ENCODE measurements around the gene STAG1.
A peak's percentile ranks its signal among the peaks of the same experiment; 100 is the strongest.
"Not testable (repeated sequence)": the region's sequence is repeated elsewhere in the genome, so short reads cannot be mapped to it uniquely, and the experiment has no call there.

The STAG1 gene

DNA sequence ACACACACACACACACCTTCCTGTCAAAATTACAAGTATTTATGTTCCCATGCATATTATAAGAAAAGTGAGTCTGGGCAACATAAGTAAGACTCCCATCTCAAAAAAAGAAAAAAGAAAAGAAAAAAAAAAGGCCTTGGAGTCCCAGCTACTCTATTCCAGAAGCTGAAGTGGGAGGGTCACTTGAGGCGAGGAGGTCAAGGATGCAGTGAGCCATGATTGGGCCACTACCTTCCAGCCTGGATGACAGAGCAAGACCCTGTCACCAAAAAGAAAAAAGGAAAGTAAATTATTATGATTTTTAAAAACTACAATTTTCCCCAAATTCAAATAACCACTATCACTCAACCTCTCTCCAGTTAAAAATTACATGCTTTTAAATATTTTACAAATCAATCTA is 113.1 kb downstream of the STAG1 start:
- no peak for DNase-seq

DNA sequence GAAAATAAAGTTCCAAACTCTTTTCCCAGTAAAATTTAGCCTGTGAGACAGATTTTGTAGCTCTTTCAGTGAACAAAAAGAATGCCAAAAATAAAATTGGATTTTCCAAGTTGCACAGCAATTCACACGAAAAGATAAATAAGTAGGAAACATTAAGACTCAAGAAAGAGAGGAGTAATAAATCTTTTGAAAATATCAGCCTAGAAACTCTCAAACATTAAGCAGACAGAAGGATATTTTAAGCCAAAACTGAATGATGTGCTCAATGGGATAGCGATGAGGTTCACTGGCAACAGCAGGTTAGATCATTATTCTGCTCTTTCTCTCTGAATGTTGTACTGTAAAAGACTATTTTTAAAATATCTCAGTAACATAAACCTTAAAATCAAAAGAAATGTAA is 115.0 kb downstream of the STAG1 start:
- DNase-seq: no peak

DNA sequence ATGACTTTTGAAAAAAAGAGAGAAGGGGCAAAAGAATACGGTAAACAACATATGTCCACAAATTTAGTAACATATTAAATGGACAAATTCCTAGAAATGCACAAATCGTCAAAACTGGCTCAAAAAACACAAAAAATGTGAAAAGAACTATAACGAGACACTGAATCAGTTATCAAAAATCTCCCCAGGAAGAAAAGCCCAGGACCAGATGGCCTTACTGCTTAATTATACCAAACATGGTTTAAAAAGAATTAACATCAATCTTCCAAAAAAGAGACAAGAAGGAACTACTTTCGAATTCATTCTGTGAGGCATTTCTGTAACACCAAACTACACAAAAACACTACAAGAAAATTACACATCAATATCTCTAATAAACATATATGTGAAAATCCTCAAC is 117.4 kb downstream of the STAG1 start:
- no peak for DNase-seq

DNA sequence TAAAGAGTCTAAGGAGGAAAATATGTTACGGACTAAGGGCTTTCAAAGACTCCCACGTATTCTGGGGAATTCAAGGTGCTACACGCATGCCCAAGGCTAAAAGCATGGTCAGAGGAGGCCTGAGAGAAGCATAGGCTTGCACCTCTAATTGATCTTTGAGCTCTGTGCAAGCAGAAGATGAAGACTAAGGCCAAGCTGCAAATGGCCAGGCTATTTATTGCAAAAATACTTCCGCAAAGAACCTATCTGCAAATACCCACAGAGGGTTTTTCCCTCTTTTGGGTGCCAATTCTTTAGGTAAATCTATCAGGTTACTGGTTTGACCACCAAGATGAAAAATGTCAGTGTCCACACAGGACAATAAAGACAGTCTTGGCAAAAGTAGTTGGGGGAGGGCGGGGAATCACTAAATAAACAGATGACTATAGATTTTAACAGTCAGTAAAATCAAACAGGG is 119.5 kb downstream of the STAG1 start:
- DNase-seq: peak; percentile 56

DNA sequence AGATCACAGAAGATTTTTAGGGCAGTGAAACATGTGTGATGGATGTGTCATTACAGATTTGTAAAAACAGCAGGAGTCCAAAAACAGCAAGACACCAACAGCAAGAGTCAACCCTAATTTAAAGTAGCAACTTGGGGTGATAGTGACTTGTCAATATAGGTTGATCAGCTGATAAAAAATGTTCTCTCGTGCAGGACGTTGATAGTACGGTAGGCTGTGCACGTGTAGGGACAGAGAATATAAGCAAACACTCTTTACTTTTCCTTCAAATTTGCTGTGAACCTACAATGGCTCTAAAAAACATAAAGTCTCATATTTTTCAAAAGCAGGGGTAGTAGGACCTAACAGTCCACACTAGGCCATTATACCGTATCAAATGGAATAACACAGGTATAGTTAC is 120.8 kb downstream of the STAG1 start:
- no peak for DNase-seq

DNA sequence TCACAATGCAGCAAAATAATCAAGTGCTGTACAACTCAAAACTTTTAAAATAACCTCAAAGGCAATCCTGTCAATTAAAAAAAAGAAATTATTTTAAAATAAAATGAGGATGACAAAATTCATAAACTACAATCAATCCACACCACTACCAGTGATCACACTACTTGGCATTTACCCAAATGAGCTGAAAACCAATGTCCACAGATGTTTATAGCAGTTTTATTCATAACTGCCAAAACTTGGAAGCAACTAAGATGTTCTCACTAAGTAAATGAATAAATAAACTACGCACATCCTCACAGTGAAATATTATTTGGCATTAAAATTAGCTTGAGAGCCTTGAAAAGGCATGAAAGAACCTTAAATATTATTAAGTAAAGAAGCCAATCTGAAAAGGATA is 121.3 kb downstream of the STAG1 start:
- no peak for DNase-seq

DNA sequence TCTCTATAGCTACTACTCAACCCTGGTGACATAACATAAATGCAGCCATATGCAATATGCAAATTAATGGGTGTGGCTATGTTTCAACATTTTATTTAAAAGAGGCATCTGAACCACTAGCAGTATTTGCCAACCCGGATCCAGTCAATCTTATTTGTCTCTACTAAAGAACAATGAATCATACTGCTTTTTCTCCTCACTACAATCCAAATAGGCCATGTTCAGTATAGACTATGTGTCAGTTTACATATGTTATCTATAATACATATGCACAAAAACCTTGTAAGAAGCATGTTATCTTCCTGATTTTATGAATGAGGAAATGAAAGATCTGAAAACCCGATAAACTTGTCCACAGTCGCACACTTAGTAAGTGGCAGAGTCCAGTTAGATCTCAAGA is 125.7 kb downstream of the STAG1 start:
- peak; percentile 13 for DNase-seq

DNA sequence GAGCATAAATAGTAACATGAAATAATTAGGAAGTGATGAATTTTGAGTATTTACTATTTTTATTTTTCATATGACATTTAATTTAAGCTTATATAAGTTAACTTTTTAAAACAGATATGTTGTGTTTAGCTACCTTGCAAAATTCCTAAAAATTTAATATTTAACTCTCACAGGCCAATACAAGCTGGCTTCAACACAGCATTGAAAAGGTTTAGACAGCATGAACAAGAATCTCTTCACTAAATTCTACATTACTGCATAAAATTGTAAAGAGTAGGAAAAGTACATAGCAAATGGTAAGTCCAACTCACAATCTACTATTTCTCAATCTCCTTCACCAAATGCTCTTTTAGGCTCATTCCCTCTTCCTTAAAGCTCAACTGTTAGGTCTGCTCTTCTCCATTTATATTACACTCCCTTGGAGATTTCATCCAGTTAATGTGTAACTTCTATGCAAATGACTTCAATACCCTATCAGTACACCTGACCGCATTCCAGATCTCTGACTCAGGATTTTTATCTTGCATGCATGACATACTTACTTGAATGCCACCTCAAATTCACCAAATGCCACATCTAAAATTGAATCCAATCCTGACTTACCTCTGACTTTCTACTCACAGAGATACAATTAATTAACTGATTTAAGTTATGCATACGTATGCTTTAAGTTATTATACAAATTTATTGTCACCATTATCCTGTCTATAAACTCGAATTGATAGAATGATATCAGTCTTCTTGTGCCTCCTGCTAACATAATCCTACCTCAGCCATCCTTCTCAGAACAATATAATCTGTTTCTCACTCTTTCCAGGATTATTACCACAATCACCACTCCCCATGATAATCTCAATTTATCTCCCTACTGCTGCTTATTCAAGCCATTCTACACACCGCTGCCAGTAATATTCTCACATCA is 127.0 kb downstream of the STAG1 start:
- peak; percentile 95 for DNase-seq

DNA sequence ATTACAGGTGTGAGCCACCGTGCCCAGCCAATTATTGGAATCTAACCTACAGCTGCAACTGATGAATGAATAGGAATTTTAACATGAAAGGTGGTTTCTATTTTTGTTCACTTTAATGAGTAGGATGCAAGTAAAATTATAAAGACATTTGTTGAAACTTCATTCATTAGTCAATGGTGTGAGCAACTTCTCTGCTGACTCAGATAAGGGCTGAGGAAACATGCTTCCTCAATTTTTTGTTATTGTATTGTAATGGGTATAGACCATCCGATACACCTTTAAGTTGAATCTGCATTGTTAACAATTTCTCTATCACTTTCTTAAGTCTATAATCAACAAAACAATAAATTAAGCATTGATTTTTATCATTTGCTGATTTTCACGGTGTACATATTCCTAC is 127.8 kb downstream of the STAG1 start:
- DNase-seq: no peak

DNA sequence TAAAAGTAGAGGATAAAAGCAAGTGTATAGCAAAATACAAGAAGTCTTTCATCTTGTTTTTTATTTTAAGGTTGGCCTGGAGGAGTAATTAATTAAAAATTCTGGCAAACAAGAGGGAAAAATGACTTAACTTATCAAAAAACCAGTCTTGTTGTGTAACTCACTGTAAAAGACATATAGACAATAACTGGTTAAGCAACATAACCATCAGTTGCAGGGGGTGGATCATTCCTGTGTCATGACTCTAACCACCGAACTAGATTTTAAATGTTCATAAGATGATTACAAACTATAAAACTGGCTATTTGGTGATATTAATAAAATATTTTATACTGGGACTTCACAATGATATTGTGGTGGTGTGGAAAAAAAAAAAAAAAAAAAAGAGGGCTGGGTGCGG is 130.6 kb downstream of the STAG1 start:
- no peak for DNase-seq

DNA sequence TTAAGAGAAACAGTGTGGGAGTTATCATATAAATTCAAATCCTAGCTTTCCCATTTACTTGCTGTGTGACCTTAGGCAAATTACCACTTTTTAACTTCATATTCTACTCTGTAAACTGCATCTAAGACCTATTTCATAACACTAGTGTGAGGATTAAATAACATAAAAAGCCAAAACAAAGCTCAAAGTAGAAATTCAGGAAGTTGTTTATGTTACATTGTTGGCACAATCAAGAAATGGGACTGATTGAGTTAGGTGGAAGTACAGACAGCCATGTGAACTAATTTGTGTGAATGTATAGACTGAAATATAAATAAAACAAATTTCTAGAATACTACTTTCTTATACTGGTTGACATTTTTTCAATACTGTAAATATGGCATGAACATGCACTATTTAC is 131.7 kb downstream of the STAG1 start:
- no peak for DNase-seq

DNA sequence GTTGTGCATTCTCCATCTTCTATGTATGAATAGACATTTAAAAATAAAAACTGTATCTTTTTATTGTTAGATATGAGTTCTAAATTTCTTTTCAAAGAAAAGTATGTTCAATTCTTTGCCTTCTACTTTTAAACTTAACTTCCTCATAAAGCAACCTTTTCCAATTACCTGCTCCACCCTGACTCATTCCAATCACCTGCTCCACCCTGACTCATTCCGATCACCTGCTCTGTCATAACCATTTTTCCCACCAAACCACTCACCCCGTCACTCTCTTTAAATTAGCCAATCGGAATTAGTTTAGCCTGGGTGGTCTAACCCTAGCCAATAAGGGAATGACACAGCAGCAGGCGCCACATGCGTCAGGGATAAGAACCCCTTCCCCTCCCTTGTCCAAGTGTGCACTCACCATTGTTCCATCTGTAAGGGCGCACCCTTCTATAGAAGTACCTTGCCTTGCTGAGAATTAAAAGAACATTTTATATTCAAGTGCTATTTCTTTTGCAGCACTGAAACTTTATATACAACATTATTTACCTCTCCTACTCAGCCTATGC is 134.1 kb downstream of the STAG1 start:
- DNase-seq: not testable (repeated sequence)

DNA sequence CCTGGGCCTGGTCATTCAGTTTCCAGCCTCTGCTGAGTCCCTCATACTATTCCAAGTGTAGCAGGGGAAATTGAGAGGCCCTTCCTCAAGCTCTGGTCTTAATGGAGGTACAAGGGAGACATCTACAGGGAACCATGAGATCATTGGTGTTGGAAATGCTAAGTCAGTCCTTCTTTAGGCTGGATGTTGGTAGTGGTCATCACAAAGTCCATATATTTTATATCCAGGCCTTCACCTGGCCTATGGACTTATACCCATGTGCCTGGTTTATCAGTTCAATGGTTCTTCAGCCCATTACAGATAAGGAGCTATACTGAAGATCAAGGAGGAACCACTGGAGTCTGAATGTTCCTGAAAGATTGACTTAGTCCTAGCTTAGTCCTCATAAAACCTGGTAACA is 135.0 kb downstream of the STAG1 start:
- DNase-seq: no peak

DNA sequence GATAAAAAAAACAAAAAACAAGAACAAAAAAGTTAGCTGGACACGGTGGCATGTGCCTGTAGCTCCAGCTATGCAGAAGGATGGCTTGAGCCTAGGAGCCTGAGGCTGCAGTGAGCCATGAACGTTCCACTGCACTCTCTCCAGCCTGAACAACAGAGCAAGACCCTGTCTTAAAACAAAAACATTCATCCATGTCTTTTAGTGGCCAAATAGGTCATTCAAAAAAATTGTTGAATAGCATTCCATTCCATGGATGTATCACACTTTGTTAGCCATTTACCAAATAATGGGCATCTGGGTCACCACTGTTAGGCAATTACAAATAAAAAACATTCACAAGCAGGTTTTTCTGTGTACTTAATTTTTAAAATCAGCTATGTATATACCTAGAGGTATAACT is 139.7 kb downstream of the STAG1 start:
- no peak for DNase-seq

DNA sequence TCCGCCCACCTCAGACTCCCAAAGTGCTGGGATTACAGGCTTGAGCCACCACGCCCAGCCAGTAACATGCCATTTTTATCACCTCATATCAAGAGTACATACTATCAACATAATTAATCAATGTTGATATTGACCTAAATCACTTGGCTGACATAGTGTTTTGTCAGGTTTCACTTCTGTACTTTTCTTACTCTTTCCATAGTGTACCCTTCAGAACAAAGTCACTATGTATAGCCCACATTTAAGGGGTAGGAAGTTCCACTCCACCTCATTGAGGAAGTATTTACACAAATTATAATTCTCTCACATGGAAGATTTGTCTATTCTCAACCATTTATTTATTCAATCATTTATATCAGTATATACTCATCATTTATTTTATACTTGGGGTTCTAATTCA is 145.2 kb downstream of the STAG1 start:
- DNase-seq: no peak

DNA sequence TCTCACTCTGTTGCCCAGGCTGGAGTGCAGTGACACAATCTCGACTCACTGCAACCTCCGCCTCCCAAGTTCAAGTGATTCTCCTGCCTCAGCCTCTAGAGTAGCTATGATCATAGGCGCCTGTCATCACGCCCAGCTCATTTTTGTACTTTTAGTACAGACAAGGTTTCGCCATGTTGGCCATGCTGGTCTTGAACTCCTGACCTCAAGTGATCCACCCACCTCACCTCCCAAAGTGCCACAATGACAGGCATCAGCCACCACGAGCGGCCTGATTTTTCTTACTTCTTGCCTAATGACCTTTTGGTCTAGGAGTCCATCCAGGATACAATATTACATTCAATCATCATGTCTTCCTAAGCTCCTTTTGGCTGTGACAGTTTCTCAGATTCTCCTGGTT is 146.0 kb downstream of the STAG1 start:
- DNase-seq: not testable (repeated sequence)

DNA sequence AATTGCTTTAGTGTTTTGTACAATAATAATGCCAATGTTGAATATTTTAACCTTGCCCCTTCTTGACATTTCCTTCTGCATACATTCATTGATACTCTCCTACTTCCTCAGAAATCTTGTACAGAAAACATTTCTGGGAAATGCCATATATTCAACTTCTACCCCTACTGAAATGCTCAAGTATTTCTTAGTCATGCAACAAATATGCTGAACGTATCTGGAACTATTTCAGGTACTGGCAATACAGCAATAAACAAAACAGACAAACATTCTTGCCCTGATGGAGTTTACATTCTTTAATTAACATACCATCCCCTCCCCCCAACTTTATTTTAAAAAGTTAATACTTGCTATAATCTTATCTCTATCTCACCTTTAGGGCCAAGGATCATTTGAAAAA is 147.2 kb downstream of the STAG1 start:
- DNase-seq: no peak

DNA sequence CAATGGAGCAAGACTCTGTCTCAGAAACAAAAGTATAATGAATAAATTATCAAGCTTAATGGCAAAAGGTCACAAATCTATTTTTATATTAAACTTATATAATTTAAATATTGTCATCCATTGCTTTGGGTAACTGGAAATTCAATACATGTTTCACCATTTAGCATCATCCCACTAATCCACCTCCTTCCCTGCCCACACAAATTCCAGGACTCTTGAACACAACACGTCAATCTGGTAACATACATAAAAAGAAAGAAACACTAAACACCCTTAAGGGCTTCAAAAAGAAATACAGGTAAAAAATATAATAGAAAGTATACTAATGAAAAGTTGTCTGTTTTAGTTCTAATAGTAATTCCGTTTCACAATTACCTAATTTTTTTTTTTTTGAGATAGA is 149.4 kb downstream of the STAG1 start:
- DNase-seq: no peak

DNA sequence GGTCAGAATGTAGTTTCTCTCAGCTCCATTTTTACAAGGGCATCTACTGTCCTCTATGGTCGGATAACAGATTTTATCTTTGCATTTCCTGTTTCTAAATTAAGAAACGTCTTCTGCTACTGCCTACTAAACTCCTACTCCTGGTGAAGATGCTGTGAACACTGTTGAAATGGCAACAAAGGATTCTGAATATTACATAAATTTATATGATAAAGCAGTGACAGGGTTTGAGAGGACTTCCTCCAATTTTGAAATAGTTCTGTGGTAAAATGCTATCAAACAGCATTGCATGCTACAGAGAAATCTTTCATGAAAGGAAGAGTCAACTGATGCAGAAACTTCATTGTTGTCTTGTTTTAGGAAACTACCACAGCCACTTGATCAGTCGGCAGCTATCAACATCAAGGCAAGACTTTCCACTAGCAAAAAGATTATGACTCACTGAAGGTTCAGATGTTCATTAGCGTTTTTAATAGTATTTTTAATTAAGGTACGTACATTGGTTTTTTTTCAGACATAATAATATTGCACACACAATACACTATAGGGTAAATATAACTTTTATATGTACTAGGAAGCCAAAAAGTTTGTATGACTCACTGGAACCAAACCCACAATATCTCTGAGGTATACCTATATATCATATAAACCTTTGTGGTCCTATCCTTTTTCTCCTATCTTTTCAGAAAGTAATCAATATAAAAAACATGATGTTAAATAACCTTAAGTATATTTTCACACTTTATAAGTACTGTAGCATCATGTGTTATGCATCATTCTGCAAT is 156.1 kb downstream of the STAG1 start:
- DNase-seq: no peak

DNA sequence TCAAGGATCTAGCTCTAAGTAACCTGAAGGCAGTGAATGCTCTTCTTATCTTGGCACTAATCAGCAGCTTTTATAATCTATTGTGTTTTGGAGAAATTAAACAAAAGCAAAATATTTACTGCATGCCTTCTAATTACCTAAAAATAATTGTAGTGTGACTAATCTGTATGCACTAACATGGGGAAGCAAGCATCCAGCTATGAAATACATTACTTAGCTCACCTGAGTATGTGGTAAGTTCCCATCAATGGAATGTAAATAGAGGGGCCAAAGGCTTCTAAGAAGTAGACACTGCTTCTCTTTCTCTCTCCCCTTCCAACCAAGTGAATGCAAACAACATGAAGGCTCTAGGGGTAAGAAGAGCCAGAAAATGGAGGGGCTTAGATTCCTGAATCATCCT is 165.6 kb downstream of the STAG1 start:
- no peak for DNase-seq

DNA sequence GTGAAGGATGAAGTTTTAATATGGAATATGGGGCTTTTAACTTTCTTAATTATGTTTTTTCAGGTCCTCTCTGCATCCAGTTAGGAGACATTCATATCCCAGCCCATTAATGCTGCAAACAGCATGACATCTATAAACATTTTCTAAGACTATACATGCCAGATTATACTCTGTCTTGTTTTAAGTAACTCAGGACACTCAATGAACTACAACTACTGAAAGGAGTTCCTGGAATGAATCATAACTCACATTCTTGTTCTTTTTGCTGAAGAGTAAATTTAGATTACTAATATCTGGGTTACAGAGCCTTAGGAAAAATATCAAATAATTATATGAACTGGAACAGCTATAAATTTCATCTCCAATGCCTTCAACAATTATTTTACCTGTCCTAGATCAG is 167.4 kb downstream of the STAG1 start:
- DNase-seq: no peak

DNA sequence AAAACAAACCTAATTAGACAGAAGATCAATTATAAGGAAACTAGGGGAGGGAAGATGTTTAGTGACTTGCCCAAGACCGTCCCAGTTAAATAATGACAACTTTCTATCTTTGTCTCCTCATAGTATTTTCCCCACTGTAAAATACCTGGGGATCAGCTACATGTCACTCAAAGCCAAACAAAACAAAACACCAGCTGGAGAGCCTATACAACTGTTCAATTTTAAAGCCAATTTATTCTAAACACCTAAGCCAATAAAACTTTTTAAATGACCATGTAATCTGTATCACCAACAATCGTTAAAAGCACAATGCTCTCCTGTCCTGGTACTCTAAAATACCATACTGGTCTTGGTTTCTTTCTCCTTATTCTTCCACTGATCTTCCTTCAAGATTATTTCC is 168.4 kb downstream of the STAG1 start:
- no peak for DNase-seq

DNA sequence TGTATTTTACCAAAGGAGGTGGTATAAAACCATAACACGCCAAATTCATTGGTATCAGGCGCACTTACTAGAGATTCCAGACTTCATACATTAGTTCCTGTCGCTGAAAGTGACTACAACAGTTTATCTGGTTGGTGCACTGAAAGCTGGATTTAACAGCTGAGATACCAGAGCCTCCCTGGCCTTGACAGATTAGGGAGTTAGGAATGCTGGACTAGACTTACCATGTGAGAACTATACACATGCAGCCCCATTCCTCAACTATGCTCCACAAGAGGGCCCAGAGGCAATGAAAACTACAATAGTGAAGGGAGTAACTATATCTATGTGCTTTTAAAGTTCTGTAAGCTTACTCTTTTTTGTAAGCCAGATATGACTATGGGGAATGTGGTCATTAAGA is 174.4 kb downstream of the STAG1 start:
- no peak for DNase-seq

All from NCI-H526 treated with DMSO at 0.1 percent for 48 hours (cell line).